Endodermal cell (in vitro differentiated cells): ENCODE measurements around the gene ATP11B. TPM values are rescaled to one million over a fixed set of nuclear protein-coding genes. Genes with fewer than 3 reads are reported as not detected.
"Not testable (repeated sequence)": the region's sequence is repeated elsewhere in the genome, so short reads cannot be mapped to it uniquely, and the experiment has no call there.

ENCODE experiments used
- DNase-seq: peaks from one replicate; pipeline ENCODE4 v3.0.0-alpha.2; 2017
- H3K27ac ChIP-seq: 2 replicates; pipeline ENCODE4 v1.5.1; 2013; ENCODE audit warnings: mild to moderate bottlenecking, low read depth, low read length, moderate library complexity
- H3K27me3 ChIP-seq: 2 replicates; pipeline ENCODE4 v1.6.1; 2013; ENCODE audit warnings: mild to moderate bottlenecking, low read length, moderate library complexity; ENCODE audit not compliant: insufficient read depth, control insufficient read depth, poor library complexity, severe bottlenecking
- H3K36me3 ChIP-seq: 2 replicates; pipeline ENCODE4 v1.7.0; 2013; ENCODE audit warnings: mild to moderate bottlenecking, low read length, moderate library complexity; ENCODE audit not compliant: control insufficient read depth, insufficient read depth
- H3K4me1 ChIP-seq: one replicate; pipeline ENCODE4 v1.7.0; 2013; ENCODE audit warnings: low read length; ENCODE audit not compliant: control insufficient read depth, insufficient read depth
- H3K4me3 ChIP-seq: 2 replicates; pipeline ENCODE4 v1.5.1; 2013; ENCODE audit warnings: mild to moderate bottlenecking, low read length, moderate library complexity
- H3K9ac ChIP-seq: 2 replicates; pipeline ENCODE4 v1.6.1; 2013; ENCODE audit warnings: mild to moderate bottlenecking, low read length, moderate library complexity; ENCODE audit not compliant: poor library complexity, severe bottlenecking; ENCODE audit errors: extremely low read depth
- H3K9me3 ChIP-seq: 2 replicates; pipeline ENCODE4 v1.6.1; 2013; ENCODE audit warnings: mild to moderate bottlenecking, low read length, moderate library complexity; ENCODE audit not compliant: control insufficient read depth
- H3K27ac Mint-ChIP-seq: 2 replicates; pipeline ENCODE4 v1.8.0; 2020; ENCODE audit warnings: mixed read lengths
- H3K27me3 Mint-ChIP-seq: 2 replicates; pipeline ENCODE4 v1.8.0; 2021; ENCODE audit warnings: mild to moderate bottlenecking, mixed read lengths; ENCODE audit not compliant: insufficient read depth
- H3K36me3 Mint-ChIP-seq: 2 replicates; pipeline ENCODE4 v1.8.0; 2020; ENCODE audit warnings: low read depth, mixed read lengths
- H3K4me1 Mint-ChIP-seq: 2 replicates; pipeline ENCODE4 v1.8.0; 2020; ENCODE audit warnings: mixed read lengths
- H3K4me3 Mint-ChIP-seq: 2 replicates; pipeline ENCODE4 v1.8.0; 2020; ENCODE audit warnings: mild to moderate bottlenecking, moderate library complexity, mixed read lengths
- H3K9me3 Mint-ChIP-seq: 2 replicates; pipeline ENCODE4 v1.8.0; 2020; ENCODE audit warnings: mild to moderate bottlenecking, mixed read lengths
- WGBS, 2 experiments: methylation state at CpG; one replicate each; pipeline versions ENCODE4 v1.1.5 to v1.1.7; 2013; ENCODE audit warnings: missing lambda C conversion rate in 2 of 2, mixed read lengths in 1 of 2; ENCODE audit not compliant: insufficient coverage in 1 of 2, insufficient read length in 1 of 2; 5-methylcytosine and 5-hydroxymethylcytosine counted together
- total RNA-seq, 2 donors: library from RNA; stranded (reverse); fragmentation: NEBNext Ultra II Directional in 1 of 2; extraction: Animal tissue kit (Norgen Biotek cat#: 25700) in 1 of 2; gene quantifications; 2 replicates in 1 of 2; 3 replicates in 1 of 2; pipeline ENCODE4 v1.2.1, GENCODE V29; 2021
- TF ChIP-seq, protein P1 (sequence below): fragments of 200-600 bp; sonication (generic); conservative IDR thresholded peaks from 2 replicates; pipeline ENCODE4 v1.5.0; 2021; ENCODE audit warnings: antibody characterized with exemption, mild to moderate bottlenecking

Gene ATP11B
- total RNA-seq, 2 donors from 2014 or later, result 23.6 to 27.8 TPM

DNA sequence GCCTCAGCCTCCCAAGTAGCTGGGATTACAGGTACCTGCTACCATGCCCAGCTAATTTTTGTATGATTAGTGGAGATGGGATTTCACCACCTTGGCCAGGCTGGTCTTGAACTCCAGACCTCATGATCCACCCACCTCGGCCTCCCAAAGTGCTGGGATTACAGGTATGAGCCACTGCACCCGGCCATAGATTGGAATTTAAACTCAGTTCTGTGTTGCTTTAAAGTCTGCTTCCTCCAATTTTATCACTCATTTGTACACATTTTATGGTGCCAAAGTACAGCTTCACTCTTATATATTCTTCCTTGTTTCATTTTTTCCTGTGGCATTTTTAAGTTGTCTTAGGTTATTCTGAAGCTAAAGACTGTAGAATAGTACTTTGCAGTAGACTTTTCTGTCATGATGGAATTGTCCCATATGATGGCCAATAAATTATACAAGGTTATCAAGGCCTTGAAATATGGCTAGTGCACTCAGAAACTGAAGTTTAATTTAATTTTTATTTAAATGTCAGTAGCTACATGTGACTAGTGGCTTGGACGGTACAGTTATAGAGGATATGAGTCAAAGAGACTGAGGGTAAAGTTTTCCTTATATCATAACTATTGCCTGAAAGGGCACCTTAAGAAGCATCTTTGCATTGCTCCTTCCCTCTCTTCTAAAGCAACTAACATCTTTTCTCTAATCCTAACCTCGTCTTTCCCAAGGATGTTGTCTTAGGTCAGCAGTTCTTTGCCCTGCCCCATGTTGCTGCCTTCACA lies 28.1 kb downstream of the ATP11B start:
- Mint-ChIP-seq H3K36me3 (peaks cover 9% of the 10 kb centered on the region), H3K9me3 (peaks cover 5% of the 10 kb centered on the region), H3K27ac (no peak overlapping the region), H3K4me3 (no peak overlapping the region), H3K4me1 (peaks cover 7% of the 10 kb centered on the region), H3K27me3 (no peaks in the 10 kb centered on the region)
- Histone ChIP-seq H3K36me3 (peaks cover 5% of the 10 kb centered on the region), H3K4me1 (peaks cover 3% of the 10 kb centered on the region), H3K9ac (no peak overlapping the region), H3K27me3 (no peaks in the 10 kb centered on the region), H3K9me3 (peaks cover 3% of the 10 kb centered on the region), H3K4me3 (no peak overlapping the region), H3K27ac (no peak overlapping the region)
- TF ChIP-seq, protein P1, sequence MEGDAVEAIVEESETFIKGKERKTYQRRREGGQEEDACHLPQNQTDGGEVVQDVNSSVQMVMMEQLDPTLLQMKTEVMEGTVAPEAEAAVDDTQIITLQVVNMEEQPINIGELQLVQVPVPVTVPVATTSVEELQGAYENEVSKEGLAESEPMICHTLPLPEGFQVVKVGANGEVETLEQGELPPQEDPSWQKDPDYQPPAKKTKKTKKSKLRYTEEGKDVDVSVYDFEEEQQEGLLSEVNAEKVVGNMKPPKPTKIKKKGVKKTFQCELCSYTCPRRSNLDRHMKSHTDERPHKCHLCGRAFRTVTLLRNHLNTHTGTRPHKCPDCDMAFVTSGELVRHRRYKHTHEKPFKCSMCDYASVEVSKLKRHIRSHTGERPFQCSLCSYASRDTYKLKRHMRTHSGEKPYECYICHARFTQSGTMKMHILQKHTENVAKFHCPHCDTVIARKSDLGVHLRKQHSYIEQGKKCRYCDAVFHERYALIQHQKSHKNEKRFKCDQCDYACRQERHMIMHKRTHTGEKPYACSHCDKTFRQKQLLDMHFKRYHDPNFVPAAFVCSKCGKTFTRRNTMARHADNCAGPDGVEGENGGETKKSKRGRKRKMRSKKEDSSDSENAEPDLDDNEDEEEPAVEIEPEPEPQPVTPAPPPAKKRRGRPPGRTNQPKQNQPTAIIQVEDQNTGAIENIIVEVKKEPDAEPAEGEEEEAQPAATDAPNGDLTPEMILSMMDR, result no peak
- WGBS, 2 experiments, result 91 to 94% methylated on average over 2 to 4 of the region's 4 CpGs
- DNase-seq, result no peak

DNA sequence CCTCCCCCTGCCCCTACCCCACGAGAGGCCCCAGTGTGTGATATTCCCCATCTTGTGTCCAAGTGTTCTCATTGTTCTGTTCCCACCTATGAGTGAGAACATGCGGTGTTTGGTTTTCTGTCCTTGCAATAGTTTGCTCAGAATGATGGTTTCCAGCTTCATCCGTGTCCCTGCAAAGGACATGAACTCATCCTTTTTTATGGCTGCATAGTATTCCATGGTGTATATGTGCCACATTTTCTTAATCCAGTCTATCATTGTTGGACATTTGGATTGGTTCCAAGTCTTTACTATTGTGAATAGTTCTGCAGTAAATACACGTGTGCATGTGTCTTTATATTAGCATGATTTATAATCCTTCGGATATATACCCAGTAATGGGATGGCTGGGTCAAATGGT lies 29.0 kb downstream of the ATP11B start:
- DNase-seq, H3K36me3 ChIP-seq, H3K9me3 ChIP-seq, H3K4me3 Mint-ChIP-seq, H3K4me1 ChIP-seq, H3K4me3 ChIP-seq, H3K27ac Mint-ChIP-seq, H3K27me3 Mint-ChIP-seq, H3K36me3 Mint-ChIP-seq, H3K9ac ChIP-seq, H3K4me1 Mint-ChIP-seq, H3K9me3 Mint-ChIP-seq, H3K27me3 ChIP-seq, H3K27ac ChIP-seq: not testable (repeated sequence)
- WGBS, 2 experiments, result 83 to 94% methylated on average over 3 to 5 of the region's 5 CpGs

DNA sequence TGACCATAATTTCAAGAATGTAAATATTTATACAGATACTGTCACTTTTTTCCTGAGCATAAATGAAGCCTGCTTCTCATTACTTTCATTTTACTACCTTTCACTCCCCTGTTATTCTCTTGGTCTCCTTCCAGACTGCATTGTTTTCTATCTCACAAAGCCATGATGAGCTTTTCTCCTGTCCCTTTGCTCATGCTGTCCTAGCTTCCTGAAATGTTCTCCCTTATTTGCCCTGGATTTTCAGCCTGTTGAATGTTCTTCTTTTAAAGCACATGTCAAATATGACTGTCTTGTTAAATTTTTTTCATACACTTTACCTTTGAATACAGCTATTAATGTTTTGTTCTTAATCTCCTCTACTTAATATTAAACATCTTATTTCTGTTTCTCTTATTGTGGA lies 31.7 kb downstream of the ATP11B start:
- no peaks in the 10 kb centered on the region for H3K27me3 Mint-ChIP-seq
- peaks cover 5% of the 10 kb centered on the region for H3K36me3 ChIP-seq
- peaks cover 3% of the 10 kb centered on the region for H3K4me1 ChIP-seq
- TF ChIP-seq, protein P1, result no peak
- no peak overlapping the region for H3K4me3 ChIP-seq
- H3K4me1 Mint-ChIP-seq, result no peaks in the 10 kb centered on the region
- no peak overlapping the region for H3K27ac Mint-ChIP-seq
- no peak overlapping the region for H3K4me3 Mint-ChIP-seq
- H3K9me3 ChIP-seq, result peaks cover 3% of the 10 kb centered on the region
- no peaks in the 10 kb centered on the region for H3K27me3 ChIP-seq
- peaks cover 9% of the 10 kb centered on the region for H3K36me3 Mint-ChIP-seq
- DNase-seq, result no peak
- H3K9ac ChIP-seq, result no peak overlapping the region
- H3K27ac ChIP-seq, result no peak overlapping the region
- H3K9me3 Mint-ChIP-seq, result peaks cover 5% of the 10 kb centered on the region
